ENCODE measurements around the gene HES7.
"Not testable (repeated sequence)": the region's sequence is repeated elsewhere in the genome, so short reads cannot be mapped to it uniquely, and the experiment has no call there.

The HES7 gene

DNA sequence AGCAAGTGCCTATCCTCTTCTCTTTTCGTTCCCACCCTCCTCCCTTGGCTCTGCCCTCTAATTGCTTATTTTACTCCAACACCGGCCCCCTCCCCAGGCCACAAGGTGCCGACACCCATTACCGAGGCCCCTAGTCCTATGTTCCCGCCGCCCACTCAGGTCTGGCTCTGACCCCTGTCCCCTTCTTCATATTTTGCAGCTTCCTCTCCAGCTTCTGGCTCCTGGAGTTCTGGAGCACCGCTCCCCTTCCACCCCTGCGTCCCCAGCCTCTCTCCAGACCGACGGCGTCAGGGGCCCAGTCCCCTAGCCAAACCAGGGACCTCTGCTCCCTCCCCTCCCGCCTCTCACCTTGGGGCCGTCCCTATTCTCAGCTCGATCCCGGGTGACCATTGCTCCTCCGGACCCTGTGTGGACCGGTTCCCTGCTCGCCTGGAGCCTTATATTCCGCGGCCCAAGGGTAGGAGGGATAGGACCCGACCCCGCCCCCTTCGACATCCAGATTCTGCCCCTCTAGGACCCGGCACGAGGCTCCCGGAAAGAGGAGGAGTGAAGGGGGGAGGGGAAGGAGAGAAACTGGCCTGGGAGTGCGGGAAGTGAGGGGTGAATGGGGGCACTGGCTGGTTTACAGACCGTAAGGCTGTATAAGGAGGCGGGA, at the start of gene HES7:
Gene HES7 (minus strand): TSS at position 412 of the 655 bp plus-strand sequence. CDS start 22 bp downstream, at position 390.
- FAIRE-seq (no peak), DNase-seq (ENCODE audit: insufficient read length, low spot score) (no peak)

DNA sequence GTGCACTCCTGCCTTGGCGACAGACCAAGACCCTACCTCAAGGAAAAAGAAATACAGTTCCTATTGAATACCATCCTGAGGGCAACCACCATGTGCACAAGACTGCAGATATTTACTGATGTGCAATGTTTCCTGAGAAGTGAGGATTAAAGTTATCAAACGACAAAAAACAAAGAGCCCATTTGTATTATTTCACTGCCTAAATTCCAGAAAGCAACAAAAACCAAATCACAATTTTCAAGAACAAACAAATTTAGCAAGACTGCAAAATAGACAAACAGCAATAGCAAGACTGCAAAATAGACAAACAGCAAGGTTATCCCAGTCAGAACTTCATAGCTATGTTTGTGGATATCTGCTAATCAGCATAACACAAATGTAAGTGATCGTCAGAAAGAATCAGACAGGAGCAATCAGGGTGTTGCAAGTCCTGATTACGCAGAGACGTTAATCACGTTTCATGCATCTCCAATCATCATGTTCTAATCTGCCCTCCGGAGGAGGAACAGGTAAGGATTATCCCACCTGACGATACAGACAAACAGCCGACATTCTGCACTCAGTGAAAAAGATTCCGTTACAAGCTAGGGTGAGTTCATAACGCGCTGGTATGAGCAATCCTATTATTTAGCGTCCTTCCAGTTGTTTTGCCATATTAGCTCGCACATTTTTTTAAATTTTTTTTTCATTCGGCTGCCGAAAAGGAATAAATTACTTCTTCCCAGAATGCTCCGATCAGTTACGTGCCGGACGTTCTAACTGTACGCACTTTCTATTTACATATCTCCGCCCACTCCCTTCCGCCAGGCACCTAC, 49.4 kb upstream of the HES7 start:
- FAIRE-seq = peak; percentile 84
- DNase-seq (ENCODE audit: insufficient read length, low spot score) = peak; percentile 84

GRCh38 chr17:8170186-8170585, 46.3 kb upstream of the HES7 start:
- FAIRE-seq; DNase-seq (ENCODE audit: insufficient read length, low spot score): not testable (repeated sequence)

DNA sequence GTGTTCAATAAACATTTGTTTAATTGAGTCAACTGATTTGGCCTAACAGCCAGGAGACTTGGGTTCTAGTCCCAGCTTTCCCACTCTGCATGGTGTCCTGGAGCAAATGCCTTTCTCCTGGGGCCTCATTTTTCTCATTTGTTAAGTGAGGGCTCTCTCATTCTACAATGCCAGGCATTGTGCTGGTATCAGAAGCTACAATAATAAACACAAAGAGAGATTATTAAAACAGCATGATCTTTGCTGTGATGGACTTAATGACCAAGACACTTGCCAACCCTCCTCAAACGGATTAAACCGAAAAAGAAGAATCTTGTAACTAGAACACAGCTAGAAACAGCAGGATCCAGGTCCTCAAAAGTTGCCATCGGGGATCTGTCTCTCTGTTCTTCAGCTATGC, 43.6 kb upstream of the HES7 start:
- FAIRE-seq (no peak), DNase-seq (ENCODE audit: insufficient read length, low spot score) (no peak)

DNA sequence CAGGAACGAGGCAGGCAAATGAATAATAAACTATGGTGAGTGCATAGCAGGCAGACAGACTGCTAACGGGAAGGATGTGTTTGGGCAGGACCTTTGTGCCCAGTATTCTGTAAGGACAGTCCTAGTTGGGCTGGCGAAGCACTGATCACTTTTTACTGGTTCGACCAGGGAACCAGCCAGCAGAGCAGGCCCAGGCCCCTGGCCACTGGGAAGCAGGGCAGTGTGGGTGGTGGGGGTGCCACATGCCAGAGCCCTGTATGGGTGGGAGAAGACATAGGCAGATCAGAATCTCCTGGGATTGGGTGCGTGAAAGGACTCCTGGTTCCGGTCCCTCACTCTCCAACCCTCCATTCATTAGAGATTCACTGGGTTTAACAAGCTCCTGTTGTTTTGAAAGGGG, 42.8 kb upstream of the HES7 start:
- FAIRE-seq = no peak
- DNase-seq (ENCODE audit: insufficient read length, low spot score) = no peak

GRCh38 chr17:8164815-8165131, 40.9 kb upstream of the HES7 start:
- FAIRE-seq (peak; percentile 54), DNase-seq (ENCODE audit: insufficient read length, low spot score) (no peak)

DNA sequence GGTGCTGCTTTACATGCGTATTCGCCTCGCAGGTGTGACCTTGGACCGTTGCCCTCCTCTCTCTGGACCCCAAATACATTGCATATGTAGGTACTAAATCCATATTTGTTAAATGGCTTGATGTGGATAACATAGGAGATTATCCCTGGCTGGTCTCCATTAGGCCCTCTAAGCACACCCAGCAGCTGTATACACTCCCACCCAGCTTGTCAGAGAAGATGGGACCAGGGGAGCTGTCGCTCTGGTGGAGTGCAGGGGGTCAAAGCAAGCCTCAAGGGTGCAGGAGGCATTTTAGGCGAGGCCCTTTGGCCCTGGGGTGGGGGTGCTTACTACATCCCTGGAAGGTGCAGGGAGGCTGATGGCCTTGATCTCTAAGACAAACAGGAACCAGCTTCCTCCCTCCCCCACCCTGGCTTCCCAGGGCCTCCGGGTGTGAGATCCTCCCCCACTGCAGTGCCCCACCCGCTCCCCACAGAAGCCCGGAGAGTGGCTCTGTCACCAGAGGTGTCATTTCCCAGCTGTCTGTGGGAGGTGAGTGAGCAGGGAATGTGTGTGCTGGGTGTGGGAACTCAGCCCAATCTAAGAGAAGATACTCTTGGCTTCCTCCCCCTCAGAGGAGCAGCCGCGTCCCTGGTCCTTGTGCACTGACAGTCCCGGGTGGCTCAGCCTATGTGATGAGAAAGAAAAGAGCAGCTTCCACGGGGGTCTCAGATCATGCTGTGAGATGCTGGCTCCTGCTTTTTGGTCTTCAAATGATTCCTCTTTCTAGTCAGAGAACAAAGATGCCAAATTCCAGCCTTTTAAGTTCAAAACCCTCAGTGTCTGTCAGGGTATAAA, 40.3 kb upstream of the HES7 start:
- FAIRE-seq (peak; percentile 48), DNase-seq (ENCODE audit: insufficient read length, low spot score) (peak; percentile 59)

GRCh38 chr17:8162997-8163977, 39.4 kb upstream of the HES7 start:
- peak; percentile 4 for FAIRE-seq
- no peak for DNase-seq (ENCODE audit: insufficient read length, low spot score)

DNA sequence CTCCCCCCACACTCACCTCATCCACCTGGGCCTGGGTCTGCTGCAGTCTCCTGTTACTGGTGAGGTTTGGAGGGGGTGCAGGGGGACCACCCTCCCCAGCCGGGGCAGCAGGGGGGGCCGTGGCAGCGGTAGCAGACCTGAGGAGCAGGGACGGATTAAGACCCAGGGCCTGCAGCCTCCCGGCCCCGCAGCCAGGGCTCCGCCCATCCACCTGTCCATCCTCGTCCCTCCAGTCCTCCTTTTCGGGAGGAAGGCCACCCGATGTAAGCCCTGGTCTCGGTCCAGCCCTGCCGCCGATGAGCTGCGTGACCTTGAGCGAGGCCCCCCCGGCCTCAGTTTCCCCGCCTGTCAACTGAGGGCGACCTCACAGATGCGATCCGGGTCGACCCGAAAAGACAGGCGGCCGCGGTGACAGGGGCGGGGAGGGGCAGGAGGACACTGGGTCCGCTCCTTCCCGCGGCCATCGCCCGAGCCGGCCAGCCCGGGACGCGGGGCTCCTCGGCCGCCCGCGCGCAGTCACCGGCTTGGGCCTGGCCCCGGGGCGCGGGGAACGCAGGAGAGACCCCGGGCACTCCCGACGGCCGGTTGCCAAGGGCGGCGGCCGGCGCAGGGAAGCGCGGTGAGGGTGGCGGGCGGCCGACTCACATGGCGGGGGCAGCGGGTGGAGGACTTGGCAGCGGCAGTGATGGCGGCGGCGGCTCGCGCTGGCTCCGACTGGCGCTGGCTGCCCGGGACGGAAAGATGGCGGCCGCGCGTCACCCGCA, 38.5 kb upstream of the HES7 start, which contains the start of gene VAMP2:
Gene VAMP2 (minus strand): TSS at position 716 of the 764 bp plus-strand sequence. CDS start 69 bp downstream, at position 647.
- FAIRE-seq (peak; percentile 88), DNase-seq (ENCODE audit: insufficient read length, low spot score) (no peak)

GRCh38 chr17:8161289-8162232, 37.7 kb upstream of the HES7 start:
- FAIRE-seq (peak; percentile 49), DNase-seq (ENCODE audit: insufficient read length, low spot score) (no peak)

DNA sequence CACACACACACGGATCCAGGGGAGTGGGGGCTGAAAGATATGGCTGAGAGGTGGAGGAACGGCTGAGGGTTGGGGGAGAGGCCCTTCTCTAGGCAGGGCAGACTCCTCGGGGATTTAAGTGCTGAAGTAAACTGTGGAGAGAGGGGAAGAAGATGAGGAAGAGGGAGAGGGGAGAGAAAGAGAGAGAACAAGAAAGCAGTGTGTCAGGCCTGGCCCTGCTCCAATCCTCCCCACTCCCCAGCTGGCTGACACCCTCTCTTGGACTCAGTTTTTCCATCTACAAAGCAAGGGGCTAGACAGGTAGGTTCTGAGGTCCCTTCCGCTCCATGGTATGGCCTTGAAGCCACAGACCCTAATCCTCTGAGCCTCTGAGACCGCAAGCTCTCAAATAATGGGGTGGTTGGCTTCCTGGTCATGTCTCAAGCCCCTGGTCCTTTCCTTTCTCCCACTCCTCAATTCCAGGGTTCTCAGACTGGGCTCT, 36.9 kb upstream of the HES7 start:
- FAIRE-seq (no peak), DNase-seq (ENCODE audit: insufficient read length, low spot score) (no peak)

DNA sequence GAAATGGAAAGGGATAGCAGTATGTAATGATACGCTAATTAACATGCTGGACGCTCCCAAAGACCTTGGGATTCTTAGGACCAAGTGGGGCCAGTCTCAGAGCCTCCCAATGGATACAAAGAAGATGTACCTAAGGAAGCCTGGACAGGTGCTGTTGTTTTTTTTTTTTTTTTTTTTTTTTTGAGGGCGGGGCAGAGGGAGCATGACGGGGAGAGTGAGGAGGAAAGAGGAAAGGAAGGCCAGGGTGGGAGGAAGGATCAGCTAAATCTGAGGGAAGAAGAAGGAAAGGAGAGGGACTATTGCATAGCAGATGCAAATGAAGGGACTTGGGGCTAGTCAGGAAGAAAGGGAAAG, 36.3 kb upstream of the HES7 start:
- DNase-seq (ENCODE audit: insufficient read length, low spot score) (no peak), FAIRE-seq (no peak)

GRCh38 chr17:8159459-8160223, 35.7 kb upstream of the HES7 start:
- DNase-seq (ENCODE audit: insufficient read length, low spot score) (no peak), FAIRE-seq (no peak)

GRCh38 chr17:8159032-8159400, 35.1 kb upstream of the HES7 start:
- DNase-seq (ENCODE audit: insufficient read length, low spot score) = no peak
- no peak for FAIRE-seq

- DNase-seq (ENCODE audit: insufficient read length, low spot score) (peak; percentile 86), FAIRE-seq (peak; percentile 16)
These were observed 34.5 kb upstream of the HES7 start for GRCh38 chr17:8158267-8159031.

- DNase-seq (ENCODE audit: insufficient read length, low spot score) = peak; percentile 99
- peak; percentile 97 for FAIRE-seq
These were observed 32.5 kb upstream of the HES7 start for GRCh38 chr17:8156246-8156992.

Data from HTR-8/SVneo (cell line).